ENCODE results near the gene DENND4A.
"Not testable (repeated sequence)": the region's sequence is repeated elsewhere in the genome, so short reads cannot be mapped to it uniquely, and the experiment has no call there.

The DENND4A gene

DNA sequence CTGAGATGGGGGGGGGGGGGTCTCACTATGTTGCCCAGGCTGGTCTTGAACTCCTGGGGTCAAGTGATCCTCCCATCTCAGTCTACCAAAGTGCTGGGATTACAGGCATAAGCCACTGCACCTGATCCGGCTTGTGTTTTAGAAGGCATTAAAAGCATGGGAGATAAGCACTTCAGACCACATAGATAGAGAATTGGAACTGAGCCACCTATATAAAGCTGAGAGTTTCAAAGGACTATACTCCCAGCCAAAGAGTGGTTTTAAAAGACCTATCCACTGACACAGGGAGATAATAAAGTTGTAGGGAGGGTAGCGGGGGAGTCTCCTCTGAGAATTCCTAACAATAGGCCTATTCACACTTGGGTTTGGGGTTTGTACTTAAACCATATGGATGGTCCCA lies 34.8 kb downstream of the DENND4A start:
- no peak for DNase-seq (ENCODE audit: low spot score)

DNA sequence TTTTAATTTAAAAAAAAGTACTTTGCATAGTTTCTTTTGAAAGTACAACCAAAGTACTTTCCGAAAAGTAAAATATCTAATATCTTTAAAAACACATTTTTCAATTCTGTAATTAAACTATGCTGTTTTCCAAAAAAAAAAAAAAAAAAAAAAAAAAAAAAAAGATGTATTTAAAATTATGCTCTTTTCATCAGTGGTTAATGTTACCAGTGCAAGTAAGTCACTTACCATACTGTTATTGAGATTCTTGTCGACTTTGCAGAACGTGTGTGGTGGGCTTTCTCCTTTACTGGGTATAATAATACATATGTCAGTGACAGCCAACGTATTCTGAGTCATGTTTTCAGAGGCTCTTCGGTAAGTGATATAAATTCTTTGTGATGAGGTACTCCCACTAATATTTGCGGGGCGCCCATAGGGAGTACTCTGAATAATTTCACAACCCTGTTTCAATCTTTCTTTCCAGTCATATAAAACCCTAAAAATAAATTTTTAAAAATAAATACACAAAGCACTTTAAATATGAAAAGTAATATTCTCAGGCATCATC lies 39.9 kb downstream of the DENND4A start:
- DNase-seq (ENCODE audit: low spot score) = no peak

DNA sequence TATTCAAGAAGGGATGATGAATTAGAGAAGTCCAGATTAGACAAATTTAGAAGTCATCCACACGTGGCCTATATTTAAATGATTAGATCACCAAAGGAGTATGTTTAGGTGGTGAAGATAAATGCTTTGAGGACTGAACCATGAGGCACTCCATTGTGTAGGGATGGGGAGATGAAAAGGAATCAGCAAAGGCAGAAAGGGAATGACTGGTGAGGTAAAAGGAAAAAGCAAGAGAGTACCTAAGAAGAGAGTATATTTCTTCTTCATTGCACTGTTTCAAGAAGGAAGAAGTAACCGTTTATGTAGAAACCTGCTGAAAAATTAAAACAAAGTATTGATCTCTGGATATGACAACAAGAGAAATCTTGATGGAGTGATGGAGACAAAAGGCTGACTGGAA lies 40.7 kb downstream of the DENND4A start:
- no peak for DNase-seq (ENCODE audit: low spot score)

DNA sequence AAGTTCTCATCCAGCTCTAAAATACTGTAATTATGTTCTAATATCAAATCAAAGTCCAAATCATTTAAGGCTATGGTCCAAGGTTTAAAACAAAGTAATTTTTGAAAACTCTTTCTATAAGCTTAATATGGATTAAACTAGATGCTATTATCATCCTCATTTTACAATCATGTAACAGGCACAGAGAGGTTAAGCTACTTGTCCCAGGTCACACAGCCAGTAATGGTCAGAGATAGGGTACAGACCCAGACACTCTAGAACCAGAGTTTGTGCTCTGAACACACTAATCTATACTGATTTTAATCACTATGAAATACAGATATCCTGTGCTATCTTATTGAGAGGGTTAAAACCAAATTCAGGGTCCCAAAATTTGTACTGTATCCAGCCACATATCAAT lies 44.8 kb downstream of the DENND4A start:
- DNase-seq (ENCODE audit: low spot score) = no peak

DNA sequence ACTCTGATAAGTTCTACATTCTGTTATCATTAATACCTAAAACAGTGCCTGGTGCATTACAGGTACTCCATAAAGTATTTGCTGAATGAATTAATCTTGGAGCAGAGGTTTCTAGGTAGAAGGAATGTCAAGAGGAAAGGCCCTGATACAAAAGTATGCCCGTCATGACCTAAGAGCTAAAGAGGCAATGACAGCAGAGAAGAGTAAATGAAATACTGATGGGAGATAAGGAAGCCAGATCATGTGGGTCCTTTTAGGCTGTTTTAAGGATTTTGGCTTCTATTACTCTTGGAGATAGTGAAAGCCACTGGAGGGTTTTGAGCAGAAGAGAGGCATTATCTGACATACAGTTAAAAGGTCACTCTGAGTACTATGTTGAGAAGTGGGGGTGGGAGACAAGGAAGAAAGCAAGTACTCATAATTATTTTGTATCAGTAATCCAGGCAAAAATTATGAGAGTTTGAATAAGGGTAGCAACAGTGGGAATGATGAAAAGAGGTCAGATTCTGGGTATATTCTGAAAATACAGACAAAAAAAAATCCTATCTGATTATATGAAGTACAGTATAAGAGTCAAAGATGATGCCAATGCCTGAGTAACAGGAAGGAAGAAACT lies 48.3 kb downstream of the DENND4A start:
- DNase-seq (ENCODE audit: low spot score) = no peak

DNA sequence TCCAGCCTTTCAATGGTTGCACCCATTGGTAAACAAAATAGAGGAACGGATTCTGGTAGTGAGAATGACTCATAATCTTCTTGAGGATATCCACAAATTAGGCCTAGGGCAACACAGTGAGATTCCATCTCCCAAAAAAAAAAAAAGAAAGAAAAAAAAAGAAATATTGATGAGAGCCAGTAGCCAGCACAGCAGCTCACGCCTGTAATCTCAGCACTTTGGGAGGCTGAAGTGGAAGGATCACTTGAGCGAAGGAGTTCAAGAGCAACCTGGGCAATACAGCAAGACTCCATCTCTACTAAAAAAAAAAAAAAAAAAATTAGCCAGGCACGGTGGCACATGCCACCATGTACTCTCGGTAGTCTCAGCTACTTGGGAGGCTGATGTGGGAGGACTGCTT lies 51.9 kb downstream of the DENND4A start:
- DNase-seq (ENCODE audit: low spot score) = no peak

DNA sequence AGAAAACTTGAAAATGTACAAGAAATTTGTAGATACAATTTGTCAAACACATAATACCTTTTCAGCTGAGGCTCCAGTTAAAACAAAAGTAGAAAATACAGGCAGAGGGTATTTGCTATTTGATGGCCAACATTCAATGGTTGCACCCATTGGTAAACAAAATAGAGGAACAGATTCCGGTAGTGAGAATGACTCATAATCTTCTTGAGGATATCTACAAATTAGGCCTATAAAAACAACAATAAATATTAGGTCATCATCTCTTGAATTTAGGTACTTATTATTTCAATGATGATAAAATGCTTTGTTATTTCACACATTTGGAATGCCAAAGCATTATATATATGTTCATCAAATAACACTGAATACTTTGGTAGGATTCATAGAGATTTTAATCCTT lies 53.4 kb downstream of the DENND4A start:
- DNase-seq (ENCODE audit: low spot score) = no peak

DNA sequence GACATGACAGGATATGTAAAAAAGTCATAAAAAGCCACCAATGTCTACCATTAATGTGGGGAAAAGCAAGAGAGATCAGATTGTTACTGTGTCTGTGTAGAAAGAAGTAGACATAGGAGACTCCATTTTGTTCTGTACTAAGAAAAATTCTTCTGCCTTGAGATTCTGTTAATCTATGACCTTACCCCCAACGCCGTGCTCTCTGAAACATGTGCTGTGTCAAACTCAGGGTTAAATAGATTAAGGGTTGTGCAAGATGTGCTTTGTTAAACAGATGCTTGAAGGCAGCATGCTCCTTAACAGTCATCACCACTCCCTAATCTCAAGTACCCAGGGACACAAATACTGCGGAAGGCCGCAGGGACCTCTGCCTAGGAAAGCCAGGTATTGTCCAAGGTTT lies 58.5 kb downstream of the DENND4A start:
- DNase-seq (ENCODE audit: low spot score) = not testable (repeated sequence)

DNA sequence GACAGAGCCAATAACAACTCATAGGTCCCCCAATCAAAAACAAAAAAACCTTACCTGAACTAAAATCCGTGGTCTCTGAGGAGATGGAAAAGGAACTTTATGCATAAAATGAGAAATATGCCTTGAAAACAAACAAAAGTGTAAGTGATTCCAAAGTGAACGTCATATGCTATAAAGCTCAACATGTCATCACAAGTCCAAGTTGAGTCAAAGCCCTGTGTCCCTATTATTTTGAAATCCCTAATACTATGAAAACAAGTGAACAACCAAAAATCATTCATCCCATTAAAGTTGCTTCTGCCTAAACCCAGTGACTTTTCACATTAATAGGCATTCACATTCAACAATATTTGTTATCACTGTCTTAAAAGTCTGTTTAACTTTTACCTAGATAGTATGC lies 59.4 kb downstream of the DENND4A start:
- DNase-seq (ENCODE audit: low spot score) = no peak

DNA sequence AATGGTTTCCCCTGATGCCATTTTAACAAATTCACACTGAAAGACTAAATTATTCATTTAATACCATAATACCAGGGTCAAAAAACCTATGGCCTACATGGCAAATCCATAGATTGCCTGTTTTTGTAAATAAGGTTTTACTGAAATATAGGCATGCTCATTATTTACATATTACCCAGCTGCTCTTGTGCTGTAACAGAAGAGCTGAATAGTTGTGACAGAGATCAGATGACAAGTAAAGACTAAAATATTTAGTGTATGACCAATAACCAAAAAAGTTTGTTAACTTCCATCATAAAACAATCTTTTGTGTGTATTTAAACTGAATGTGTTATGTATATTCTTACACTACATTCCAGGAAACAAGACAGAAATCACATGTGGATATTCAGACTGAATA lies 60.2 kb downstream of the DENND4A start:
- DNase-seq (ENCODE audit: low spot score) = no peak

DNA sequence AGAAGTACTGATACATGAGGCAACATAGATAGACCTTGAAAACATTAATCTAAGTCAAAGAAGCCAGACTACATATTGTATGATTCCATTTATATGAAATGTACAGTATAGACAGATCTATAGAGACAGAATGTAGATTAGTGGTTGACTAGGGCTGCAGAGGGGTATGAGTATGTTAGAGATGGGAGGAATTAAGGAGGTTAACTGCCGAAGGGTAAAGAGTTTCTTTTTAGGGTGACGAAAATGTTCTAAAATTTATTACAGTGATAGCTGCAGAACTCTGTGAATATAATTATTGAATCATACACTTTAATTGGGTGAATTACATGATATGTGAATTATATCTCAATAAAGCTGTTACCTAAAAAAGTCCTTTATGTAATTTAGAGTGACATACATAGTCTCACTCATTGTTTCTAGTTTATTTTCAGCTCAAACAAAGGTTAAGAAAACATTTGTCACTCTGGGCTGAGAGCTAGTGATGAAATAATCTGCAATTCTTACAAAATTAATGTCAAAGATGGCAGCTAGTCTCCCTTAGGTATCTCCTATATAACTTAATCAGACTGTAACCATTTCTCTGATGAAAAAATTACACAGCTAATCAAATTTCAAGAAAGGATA lies 61.4 kb downstream of the DENND4A start:
- DNase-seq (ENCODE audit: low spot score) = no peak

DNA sequence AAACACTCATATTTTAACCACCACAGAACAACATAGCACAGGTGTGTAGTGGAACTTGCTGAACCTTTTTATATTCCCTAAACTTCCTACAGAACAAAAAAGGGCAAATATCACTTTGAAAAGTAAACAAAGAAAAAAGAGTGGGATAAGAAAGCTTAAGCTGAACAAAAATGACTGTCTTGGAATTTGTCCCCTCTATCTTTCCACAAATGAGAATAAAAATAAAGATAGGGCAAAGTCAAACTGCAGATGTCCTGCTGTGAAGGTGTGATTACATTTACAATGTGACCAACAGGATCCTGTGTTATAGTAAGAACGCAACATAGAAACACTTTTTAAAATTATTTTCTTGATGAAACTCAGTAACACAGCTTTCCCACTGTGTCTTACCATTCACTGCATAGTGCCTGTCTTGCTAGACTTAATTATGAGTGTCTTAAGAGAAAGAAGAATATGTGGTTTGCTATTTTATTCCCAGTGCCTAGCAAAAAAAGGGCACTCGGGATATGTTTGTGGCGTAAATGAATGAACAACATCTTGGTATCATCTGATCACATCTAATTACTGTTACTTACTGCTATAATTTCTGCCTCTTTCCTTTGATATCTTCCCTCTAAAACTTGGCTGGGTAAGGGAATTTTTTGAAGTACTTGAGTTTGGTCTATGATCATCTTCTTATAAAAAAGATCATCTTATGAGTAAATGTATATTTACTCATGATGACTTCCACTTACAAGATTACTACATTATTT lies 67.5 kb downstream of the DENND4A start:
- DNase-seq (ENCODE audit: low spot score) = no peak

DNA sequence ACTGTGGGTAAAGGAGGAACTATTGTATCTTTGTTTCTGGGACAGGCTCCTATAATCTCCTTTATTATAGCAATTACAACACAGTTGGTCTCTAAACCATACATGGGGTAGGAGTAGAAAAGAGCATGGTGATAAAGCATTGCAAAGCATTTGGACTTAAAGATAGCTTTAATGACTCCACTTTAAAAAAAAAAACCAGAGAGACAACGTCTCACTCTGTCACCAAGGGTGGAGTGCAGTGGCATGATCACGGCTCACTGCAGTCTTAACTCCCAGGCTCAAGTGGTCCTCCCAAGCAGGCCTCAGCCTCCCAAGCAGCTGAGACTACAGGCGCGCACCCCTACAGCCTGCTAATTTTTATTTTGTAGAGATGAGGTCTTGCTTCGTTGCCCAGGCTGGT lies 68.2 kb downstream of the DENND4A start:
- DNase-seq (ENCODE audit: low spot score) = no peak

DNA sequence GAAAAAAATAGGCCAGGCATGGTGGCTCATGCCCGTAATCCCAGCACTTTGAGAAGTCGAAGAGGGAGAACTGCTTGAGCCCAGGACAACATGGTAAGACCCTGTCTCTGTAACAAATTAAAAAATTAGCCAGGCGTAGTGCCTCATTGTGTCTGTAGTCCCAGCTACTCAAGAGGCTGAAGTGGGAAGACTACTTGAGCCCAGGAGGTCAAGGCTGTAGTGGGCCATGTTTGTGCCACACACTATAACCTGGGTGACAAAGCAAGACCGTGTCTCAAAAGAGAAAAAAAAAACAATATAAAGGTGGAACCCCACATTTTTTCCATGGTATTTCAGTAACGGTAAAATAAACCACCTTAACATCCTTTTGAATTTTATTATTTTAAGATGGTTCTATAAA lies 69.9 kb downstream of the DENND4A start:
- DNase-seq (ENCODE audit: low spot score) = no peak

DNA sequence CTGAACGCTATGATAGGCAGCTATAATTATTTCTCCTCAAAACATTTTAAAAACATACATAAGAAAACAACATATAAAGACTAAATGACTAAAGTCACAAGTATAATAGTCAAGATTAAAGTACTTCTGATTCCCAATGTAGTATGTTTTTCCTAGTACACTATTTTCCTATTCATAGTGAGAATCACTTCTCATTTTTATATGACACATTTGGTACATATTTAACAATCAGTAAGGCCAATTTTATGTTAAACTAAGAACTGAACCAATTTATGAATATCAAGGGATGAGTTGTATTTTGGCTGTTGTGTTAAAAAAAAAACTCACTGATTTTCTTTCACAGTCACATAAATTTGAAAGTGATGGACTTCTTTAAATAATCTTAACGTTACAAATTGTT lies 79.7 kb downstream of the DENND4A start:
- no peak for DNase-seq (ENCODE audit: low spot score)

DNA sequence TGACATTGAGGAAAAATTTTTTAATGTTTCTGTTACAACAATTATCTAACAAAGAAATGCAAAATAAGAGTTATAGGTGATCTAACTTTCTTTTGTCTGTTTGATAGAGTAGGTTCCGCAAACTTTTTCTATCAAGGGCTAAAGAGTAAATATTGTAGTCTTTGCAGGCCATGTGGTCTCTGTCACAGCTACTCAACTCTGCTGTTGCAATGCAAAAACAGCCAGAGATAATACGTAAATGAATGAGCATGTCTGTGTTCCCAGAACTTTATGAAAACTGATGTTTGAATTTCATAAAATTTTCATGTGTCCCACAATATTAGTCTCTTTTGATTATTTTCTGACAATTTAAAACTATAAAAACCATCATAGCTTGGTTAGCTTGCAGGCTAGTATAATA lies 97.0 kb downstream of the DENND4A start:
- no peak for DNase-seq (ENCODE audit: low spot score)

DNA sequence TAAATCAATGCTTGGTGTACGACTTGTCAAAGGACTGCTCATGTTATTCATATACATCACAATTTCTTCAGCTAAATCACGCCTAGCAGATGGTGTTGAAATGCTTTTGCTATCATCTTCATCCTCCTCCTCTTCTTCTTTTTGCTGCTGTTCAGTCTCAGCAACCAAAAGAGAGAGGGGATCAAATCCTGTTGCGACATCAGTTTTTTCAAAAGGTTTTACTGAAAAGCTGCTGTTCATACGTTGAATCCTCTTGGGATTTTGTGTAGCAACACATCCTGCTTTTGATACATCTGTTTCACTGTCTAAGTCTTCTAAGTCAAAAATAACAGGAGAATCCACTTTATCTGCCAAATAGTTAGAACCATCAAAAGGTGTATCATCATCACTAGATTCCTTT lies 101.3 kb downstream of the DENND4A start:
- no peak for DNase-seq (ENCODE audit: low spot score)

DNA sequence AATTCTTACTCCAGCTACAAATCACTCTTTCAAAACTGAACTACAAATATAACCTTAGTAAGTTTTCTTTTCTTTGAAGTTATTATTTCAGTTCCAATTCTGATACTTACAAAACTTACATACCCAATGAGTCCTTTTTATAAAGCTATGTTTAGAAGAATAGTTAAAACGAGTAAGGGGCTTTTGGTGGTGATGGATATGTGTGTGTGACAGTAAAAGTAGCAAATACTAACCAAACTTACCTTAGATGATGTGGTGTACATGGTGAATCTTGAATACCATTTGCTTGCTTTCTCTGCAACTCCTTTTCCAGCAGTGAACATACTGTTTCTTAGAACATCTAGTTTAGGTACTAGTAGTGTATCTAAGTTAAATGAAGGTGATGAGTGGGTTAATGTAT lies 101.9 kb downstream of the DENND4A start:
- DNase-seq (ENCODE audit: low spot score) = no peak

DNA sequence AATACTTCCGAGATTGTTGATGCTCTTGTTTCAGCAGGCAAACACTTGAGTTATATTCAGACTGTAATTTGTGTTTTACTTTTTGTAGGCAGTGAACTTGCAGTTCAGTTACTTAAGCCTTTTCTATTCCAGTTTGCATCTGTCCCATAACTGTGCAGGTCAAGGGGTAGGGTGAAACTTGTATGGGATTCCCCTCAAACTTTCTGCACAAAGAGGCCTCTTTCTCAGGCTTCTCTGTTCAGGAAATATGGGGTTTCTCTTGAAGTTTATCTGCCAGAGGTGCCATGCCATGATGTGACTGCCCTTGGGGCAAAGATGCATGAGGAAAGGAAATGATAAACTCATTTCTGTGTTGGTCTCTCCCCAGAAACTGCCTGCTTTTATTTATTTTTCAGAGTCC lies 103.6 kb downstream of the DENND4A start:
- no peak for DNase-seq (ENCODE audit: low spot score)

DNA sequence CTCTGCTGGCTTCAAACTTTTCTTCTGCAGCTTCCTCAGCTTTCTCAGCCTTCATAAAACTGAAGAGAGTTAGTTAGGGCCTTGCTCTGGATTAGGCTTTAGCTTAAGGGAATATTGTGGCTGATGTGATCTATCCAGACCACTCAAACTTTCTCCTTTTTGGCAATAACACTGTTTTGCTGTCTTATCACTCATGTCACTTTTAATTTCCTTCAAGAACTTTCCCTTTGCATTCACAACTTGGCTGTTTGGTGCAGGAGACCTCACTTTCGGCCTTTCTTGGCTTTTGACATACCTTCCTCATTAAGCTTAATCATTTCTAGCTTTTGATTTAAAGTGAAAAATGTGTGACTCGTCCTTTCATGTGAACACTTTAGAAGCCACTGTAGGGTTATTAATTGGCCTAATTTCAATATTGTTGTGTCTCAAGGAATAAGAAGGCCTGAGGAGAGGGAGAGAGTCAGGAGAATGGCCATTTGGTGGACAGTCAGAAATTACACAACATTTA lies 109.6 kb downstream of the DENND4A start:
- DNase-seq (ENCODE audit: low spot score) = no peak

DNA sequence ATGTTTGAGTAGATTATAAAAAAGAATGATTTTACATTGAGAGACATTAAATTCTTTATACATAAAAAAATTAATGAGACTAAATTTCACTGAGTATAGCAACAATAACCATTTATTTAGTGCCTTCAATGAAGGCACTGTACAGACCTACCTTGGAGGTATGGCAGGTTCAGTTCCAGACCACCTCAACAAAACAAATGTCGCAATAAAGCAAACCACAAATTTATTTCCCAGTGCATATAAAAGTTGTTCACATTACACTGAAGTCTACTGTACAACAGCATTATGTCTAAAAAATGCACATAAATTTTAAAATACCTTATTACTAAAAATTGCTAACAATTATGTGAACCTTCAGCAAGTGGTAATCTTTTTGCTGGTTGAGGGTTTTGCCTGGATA lies 111.5 kb downstream of the DENND4A start:
- no peak for DNase-seq (ENCODE audit: low spot score)

DNA sequence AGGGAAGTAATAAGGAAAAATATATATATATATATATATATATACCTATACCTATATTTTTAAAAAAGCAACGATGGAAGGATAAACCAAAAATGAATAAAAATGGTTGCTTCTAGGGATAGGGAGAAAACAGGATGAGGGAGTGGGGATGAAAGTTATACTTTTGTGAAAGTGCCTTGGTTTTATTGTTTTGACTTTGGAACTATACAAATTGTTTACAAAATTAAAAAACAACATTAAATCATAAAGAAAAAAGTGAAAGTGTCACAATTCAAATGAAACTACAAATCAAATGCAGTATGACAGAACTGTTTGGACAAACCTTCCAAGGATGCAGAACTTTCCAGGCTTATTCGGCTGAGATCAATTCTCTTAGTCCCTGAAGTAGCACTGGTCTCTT lies 116.0 kb downstream of the DENND4A start:
- no peak for DNase-seq (ENCODE audit: low spot score)

DNA sequence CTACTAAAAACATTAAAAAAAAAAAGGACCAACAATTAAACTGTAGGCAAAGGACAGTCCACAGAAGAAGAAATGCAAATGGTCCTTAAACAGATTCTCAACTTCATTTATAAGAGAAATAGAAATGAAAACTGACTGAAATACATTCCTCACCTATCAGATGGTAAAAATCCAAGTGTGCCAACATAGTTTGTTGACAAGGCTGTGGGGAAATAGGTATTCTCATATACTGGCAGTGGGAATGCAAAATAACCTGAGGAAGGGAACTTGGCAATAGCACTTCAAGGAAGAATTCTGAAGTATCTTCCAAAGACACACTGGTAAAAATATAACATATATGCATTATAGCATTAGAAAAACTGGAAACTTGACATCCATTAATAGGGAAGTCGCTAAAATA lies 116.5 kb downstream of the DENND4A start:
- no peak for DNase-seq (ENCODE audit: low spot score)
